ENCODE data around the gene PDS5A. TPM values are rescaled to one million over a fixed set of nuclear protein-coding genes. Genes with fewer than 3 reads are reported as not detected.

Gene PDS5A
- total RNA-seq, 1 donor from 2014 or later: 74.8 TPM

DNA sequence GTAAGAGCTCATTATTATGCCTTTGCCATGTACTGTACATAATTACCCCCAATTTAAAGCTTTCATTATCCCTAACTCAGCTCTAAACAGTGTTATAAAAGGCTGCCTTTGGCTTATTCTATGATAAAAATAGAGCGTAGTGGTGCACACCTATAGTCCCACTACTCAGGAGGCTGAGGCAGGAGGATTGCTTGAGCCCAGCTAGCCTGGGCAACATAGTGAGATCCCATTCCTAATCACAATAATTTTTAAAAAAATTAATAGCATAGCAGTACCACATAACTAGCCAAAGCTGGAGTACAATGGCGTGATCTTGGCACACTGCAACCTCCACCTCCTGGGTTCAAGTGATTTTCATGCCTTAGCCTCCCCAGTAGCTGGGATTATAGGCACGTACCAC lies 112.4 kb downstream of the PDS5A start:
- Histone ChIP-seq H3K36me3 (peaks cover 91% of the 10 kb centered on the region), H3K4me3 (no peak overlapping the region), H3K9me3 (no peaks in the 10 kb centered on the region), H3K27me3 (ENCODE audit: low read depth) (no peaks in the 10 kb centered on the region), H3K27ac (no peak overlapping the region), H3K4me1 (no peaks in the 10 kb centered on the region)
- ATAC-seq (no peak), DNase-seq (no peak)
- TF ChIP-seq, protein P1, sequence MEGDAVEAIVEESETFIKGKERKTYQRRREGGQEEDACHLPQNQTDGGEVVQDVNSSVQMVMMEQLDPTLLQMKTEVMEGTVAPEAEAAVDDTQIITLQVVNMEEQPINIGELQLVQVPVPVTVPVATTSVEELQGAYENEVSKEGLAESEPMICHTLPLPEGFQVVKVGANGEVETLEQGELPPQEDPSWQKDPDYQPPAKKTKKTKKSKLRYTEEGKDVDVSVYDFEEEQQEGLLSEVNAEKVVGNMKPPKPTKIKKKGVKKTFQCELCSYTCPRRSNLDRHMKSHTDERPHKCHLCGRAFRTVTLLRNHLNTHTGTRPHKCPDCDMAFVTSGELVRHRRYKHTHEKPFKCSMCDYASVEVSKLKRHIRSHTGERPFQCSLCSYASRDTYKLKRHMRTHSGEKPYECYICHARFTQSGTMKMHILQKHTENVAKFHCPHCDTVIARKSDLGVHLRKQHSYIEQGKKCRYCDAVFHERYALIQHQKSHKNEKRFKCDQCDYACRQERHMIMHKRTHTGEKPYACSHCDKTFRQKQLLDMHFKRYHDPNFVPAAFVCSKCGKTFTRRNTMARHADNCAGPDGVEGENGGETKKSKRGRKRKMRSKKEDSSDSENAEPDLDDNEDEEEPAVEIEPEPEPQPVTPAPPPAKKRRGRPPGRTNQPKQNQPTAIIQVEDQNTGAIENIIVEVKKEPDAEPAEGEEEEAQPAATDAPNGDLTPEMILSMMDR (IDR thresholded peaks at IDR 0.05): no peak
- intact Hi-C loops (cut with DNase I): no loop called here

- intact Hi-C loops (cut with DNase I): no loop called here
- H3K4me1 ChIP-seq: no peaks in the 10 kb centered on the region
- ATAC-seq (no peak), DNase-seq (no peak)
- no peaks in the 10 kb centered on the region for H3K9me3 ChIP-seq
- no peak overlapping the region for H3K27ac ChIP-seq
- TF ChIP-seq, protein P1 (IDR thresholded peaks at IDR 0.05): no peak
- H3K27me3 ChIP-seq (ENCODE audit: low read depth): no peaks in the 10 kb centered on the region
- H3K36me3 ChIP-seq: peaks cover 91% of the 10 kb centered on the region
- H3K4me3 ChIP-seq: no peak overlapping the region
These were observed 113.3 kb downstream of the PDS5A start for GRCh38 chr4:39864391-39864790.

- no peaks in the 10 kb centered on the region for H3K27me3 ChIP-seq (ENCODE audit: low read depth)
- H3K27ac ChIP-seq: no peak overlapping the region
- TF ChIP-seq, protein P1 (IDR thresholded peaks at IDR 0.05): no peak
- no peak for DNase-seq
- peaks cover 5% of the 10 kb centered on the region for H3K9me3 ChIP-seq
- no peaks in the 10 kb centered on the region for H3K4me1 ChIP-seq
- no peak overlapping the region for H3K4me3 ChIP-seq
- H3K36me3 ChIP-seq: peaks cover 81% of the 10 kb centered on the region
- ATAC-seq: no peak
- intact Hi-C loops (cut with DNase I): no loop called here
These were observed 116.9 kb downstream of the PDS5A start for GRCh38 chr4:39860804-39861203.

DNA sequence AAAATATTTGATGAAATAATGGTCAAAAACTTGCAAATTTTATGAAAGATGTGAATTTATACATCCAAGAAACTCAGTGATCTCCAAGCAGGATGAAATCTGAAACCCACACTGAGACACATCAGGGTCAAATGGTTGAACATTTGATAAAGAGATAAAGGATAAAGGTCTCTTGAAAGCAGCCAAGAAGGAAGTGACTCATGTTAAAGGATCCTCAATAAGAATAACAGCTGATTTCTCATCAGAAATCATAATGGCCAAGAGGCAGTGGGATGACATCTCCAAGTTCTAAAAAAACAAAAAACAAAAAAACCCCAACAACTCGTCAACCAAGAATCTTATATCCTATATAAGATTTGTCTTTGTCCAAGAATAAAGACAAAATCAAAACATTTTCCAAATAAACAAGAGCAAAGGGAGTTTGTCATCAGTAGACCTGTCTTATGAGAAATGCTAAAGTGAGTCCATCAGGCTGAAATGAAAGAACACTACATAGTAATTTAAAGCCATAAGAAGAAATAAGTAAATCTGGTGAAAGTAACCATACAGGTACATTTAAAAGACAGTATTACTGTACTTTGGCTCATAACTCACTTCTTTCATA lies 121.7 kb downstream of the PDS5A start:
- no peak for ATAC-seq
- peaks cover 11% of the 10 kb centered on the region for H3K9me3 ChIP-seq
- peaks cover 55% of the 10 kb centered on the region for H3K36me3 ChIP-seq
- H3K4me3 ChIP-seq: no peak overlapping the region
- H3K27ac ChIP-seq: no peak overlapping the region
- no peaks in the 10 kb centered on the region for H3K4me1 ChIP-seq
- H3K27me3 ChIP-seq (ENCODE audit: low read depth): no peaks in the 10 kb centered on the region
- DNase-seq: no peak
- intact Hi-C loops (cut with DNase I): no loop called here
- TF ChIP-seq, protein P1 (IDR thresholded peaks at IDR 0.05): no peak

- Histone ChIP-seq H3K27me3 (ENCODE audit: low read depth) (no peaks in the 10 kb centered on the region), H3K4me3 (no peak overlapping the region), H3K9me3 (peaks cover 11% of the 10 kb centered on the region), H3K4me1 (no peaks in the 10 kb centered on the region), H3K27ac (no peak overlapping the region), H3K36me3 (peaks cover 44% of the 10 kb centered on the region)
- DNase-seq (no peak), ATAC-seq (no peak)
- intact Hi-C loops (cut with DNase I): no loop called here
- TF ChIP-seq, protein P1 (IDR thresholded peaks at IDR 0.05): no peak
These were observed 125.1 kb downstream of the PDS5A start for GRCh38 chr4:39852636-39853035.
